Lower leg skin (tissue), 3 donors: ENCODE measurements around the gene TM9SF2.

Experiments used
- CTCF ChIP-seq, 3 donors: fragments of 450-650 bp; IDR thresholded peaks; one replicate each; pipeline ENCODE4 v1.5.1; 2016; ENCODE audit warnings: antibody characterized with exemption in 3 of 3, mild to moderate bottlenecking in 3 of 3, moderate library complexity in 2 of 3
- POLR2A ChIP-seq, 2 donors: fragments of 450-650 bp; IDR thresholded peaks; one replicate each; pipeline ENCODE4 v1.6.1; 2016 to 2017; ENCODE audit warnings: antibody characterized with exemption in 2 of 2, mild to moderate bottlenecking in 1 of 2, moderate library complexity in 1 of 2

- no peak for TF ChIP-seq CTCF (IDR thresholded peaks at IDR 0.05)
- no peak for TF ChIP-seq POLR2A (IDR thresholded peaks at IDR 0.05)
These were observed 21.0 kb downstream of the TM9SF2 start for GRCh38 chr13:99522298-99522697.
